HEK293T (cell line): ENCODE data around the gene FCHO2.

ENCODE experiments used
- CTCF ChIA-PET: fragments of 350-600 bp; formaldehyde crosslinking; extraction: SDS; loops from one replicate; lab custom pipeline; 2021; ENCODE audit warnings: antibody characterized with exemption, inconsistent platforms; lab: Yijun Ruan, JAX
- POLR2A ChIA-PET: fragments of 350-600 bp; formaldehyde crosslinking; extraction: SDS; loops from one replicate; lab custom pipeline; 2020; ENCODE audit warnings: antibody characterized with exemption, inconsistent platforms; lab: Yijun Ruan, JAX
- DNase-seq: peaks from one replicate; pipeline ENCODE4 v3.0.0; 2012; ENCODE audit warnings: mixed read lengths; ENCODE audit errors: extremely low spot score
- ARNT ChIP-seq: fragments of 450-650 bp; IDR thresholded peaks from 2 replicates; pipeline ENCODE4 v1.6.1; 2017; ENCODE audit warnings: mild to moderate bottlenecking
- BHLHE40 ChIP-seq: fragments of 450-650 bp; IDR thresholded peaks from 2 replicates; pipeline ENCODE4 v1.6.1; 2016; ENCODE audit warnings: mild to moderate bottlenecking, moderate library complexity, borderline replicate concordance
- CTBP1 ChIP-seq: fragments of 450-650 bp; IDR thresholded peaks from 2 replicates; pipeline ENCODE4 v1.6.1; 2016; ENCODE audit warnings: borderline replicate concordance
- ELF4 ChIP-seq: fragments of 450-650 bp; IDR thresholded peaks from 2 replicates; pipeline ENCODE4 v1.6.1; 2017; ENCODE audit warnings: antibody characterized with exemption
- FOXA1 ChIP-seq: fragments of 450-650 bp; IDR thresholded peaks from 2 replicates; pipeline ENCODE4 v1.6.1; 2016; ENCODE audit warnings: mild to moderate bottlenecking
- FOXK2 ChIP-seq: fragments of 450-650 bp; IDR thresholded peaks from 2 replicates; pipeline ENCODE4 v1.6.1; 2016; ENCODE audit warnings: mild to moderate bottlenecking
- FOXM1 ChIP-seq: fragments of 450-650 bp; IDR thresholded peaks from 2 replicates; pipeline ENCODE4 v1.6.1; 2017; ENCODE audit warnings: mild to moderate bottlenecking, borderline replicate concordance
- HDGF ChIP-seq: fragments of 450-650 bp; IDR thresholded peaks from 2 replicates; pipeline ENCODE4 v1.6.1; 2017; ENCODE audit warnings: antibody characterized with exemption, borderline replicate concordance
- L3MBTL2 ChIP-seq: fragments of 450-650 bp; conservative IDR thresholded peaks from 2 replicates; pipeline ENCODE4 v1.6.1; 2016; ENCODE audit warnings: mild to moderate bottlenecking
- LEF1 ChIP-seq: fragments of 450-650 bp; IDR thresholded peaks from 2 replicates; pipeline ENCODE4 v1.6.1; 2017; ENCODE audit warnings: mild to moderate bottlenecking, borderline replicate concordance
- NFRKB ChIP-seq: fragments of 450-650 bp; IDR thresholded peaks from 2 replicates; pipeline ENCODE4 v1.6.1; 2016; ENCODE audit warnings: mild to moderate bottlenecking, moderate library complexity
- SP1 ChIP-seq: fragments of 450-650 bp; IDR thresholded peaks from 2 replicates; pipeline ENCODE4 v1.6.1; 2017
- SUZ12 ChIP-seq: fragments of 450-650 bp; IDR thresholded peaks from 2 replicates; pipeline ENCODE4 v1.6.1; 2016; ENCODE audit warnings: mild to moderate bottlenecking
- TARDBP ChIP-seq: fragments of 450-650 bp; IDR thresholded peaks from 2 replicates; pipeline ENCODE4 v1.6.1; 2016
- ZNF384 ChIP-seq: fragments of 450-650 bp; IDR thresholded peaks from 2 replicates; pipeline ENCODE4 v1.6.1; 2016
- TF ChIP-seq, protein P1 (sequence below): fragments of 450-650 bp; IDR thresholded peaks from 2 replicates; pipeline ENCODE4 v1.6.1; 2016

Gene FCHO2

DNA sequence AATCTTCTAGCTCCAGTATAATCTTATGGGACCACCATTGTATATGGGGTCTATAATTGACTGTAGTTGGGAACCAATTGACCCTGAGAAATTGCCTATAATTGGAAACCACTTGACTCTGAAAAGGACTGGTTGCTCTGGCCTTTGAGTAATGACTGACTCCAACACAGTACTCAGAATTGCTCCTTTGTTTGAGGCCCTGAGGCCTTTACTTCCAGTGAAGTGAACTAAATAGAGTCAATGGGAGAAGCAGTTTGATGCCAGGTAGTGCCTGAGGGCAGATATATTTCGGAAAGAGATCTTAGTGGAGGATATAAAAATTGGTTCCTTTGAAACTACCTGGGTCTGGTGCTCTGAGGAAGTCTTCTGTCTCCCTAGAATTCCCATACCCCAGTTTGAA is 148.5 kb downstream of the FCHO2 start:
- TF ChIP-seq FOXM1 = no peak
- TF ChIP-seq ZNF384 = no peak
- TF ChIP-seq CTBP1 = no peak
- no peak for TF ChIP-seq LEF1
- TF ChIP-seq ARNT = no peak
- no peak for TF ChIP-seq HDGF
- no peak for TF ChIP-seq NFRKB
- TF ChIP-seq FOXK2 = no peak
- no peak for TF ChIP-seq BHLHE40
- no peak for TF ChIP-seq L3MBTL2
- TF ChIP-seq, protein P1, sequence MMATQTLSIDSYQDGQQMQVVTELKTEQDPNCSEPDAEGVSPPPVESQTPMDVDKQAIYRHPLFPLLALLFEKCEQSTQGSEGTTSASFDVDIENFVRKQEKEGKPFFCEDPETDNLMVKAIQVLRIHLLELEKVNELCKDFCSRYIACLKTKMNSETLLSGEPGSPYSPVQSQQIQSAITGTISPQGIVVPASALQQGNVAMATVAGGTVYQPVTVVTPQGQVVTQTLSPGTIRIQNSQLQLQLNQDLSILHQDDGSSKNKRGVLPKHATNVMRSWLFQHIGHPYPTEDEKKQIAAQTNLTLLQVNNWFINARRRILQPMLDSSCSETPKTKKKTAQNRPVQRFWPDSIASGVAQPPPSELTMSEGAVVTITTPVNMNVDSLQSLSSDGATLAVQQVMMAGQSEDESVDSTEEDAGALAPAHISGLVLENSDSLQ = no peak
- ChIA-PET POLR2A (interaction anchor here (1.5 kb wide), 1 partner anchor 13 kb away, joined by 4 read pairs; no protein-coding TSS in a partner anchor), CTCF (no interaction called here)
- DNase-seq = no peak

DNA sequence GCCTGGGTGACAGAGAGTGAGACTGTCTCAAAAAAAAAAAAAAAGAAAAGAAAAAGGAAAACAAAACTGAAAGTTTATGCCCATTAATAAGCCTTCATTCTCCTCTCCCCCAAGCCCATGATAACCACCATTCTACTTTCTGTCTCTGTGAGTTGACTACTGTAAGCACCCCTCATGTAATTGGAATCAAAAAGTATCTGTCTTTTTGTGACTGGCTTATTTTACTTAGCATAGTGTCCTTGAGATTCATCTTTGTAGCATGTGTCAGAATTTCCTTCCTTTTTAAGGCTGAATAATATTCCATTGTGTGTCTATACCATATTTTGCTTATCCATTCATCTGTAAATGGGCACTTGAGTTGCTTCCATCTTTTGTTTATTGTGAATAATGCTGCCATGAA is 150.5 kb downstream of the FCHO2 start:
- ChIA-PET CTCF (no interaction called here), POLR2A (no interaction called here)
- no peak for DNase-seq
- TF ChIP-seq SP1 (no peak), ZNF384 (no peak), HDGF (no peak), ARNT (no peak), NFRKB (no peak), TARDBP (no peak), L3MBTL2 (no peak), CTBP1 (no peak), FOXM1 (no peak), FOXK2 (no peak), SUZ12 (no peak), LEF1 (no peak)
- TF ChIP-seq, protein P1 = no peak

DNA sequence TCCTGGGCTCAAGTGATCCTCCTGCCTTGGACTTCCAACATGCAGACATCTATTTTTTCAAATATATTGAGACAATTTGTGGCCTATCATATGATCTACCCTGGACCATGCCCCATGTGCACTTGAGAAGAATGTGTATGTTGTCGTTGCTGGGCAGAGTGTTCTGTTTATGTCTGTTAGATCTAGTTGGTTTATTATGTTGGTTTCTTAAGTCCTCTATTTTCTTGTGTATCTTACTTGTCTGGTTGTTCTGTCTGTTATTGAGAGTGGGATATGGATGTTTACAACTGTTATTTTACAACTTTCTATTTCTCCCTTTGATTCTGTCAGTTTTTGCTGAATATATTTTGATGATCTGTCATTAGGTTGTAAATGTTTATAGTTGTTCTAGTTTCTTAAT is 154.3 kb downstream of the FCHO2 start:
- CTCF ChIA-PET = interaction anchor here (0.5 kb wide), 1 partner anchor 21 kb away, joined by 3 read pairs; no protein-coding TSS in a partner anchor

DNA sequence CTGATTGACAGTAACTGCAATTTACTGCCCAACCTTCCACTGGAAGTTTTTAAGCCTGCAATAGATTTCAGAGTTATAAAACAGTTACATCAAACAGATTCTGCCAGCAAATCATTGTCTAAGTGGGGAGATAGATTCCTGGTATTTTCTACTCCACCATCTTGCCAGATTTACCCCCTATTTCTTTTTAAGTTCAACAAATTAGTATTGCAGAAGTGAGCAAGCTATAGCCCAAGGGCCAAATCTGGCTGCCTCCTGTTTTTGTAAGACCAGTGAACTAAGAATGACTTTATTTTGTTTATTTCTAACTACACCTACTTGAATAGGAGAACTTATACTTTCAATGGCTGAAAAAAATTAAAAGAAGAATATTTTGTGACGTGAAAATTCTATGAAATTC is 155.7 kb downstream of the FCHO2 start:
- no peak for DNase-seq
- POLR2A ChIA-PET = no interaction called here
- TF ChIP-seq ZNF384 (no peak), SUZ12 (no peak), BHLHE40 (no peak), LEF1 (no peak), FOXA1 (no peak)
- TF ChIP-seq, protein P1 = no peak
- CTCF ChIA-PET = interaction anchor here (0.6 kb wide), 1 partner anchor 184 kb away, joined by 5 read pairs; no protein-coding TSS in a partner anchor

More for the DNA sequence above, 154.3 kb downstream of the FCHO2 start:
- no peak for TF ChIP-seq TARDBP
- no peak for DNase-seq
- POLR2A ChIA-PET = no interaction called here

DNA sequence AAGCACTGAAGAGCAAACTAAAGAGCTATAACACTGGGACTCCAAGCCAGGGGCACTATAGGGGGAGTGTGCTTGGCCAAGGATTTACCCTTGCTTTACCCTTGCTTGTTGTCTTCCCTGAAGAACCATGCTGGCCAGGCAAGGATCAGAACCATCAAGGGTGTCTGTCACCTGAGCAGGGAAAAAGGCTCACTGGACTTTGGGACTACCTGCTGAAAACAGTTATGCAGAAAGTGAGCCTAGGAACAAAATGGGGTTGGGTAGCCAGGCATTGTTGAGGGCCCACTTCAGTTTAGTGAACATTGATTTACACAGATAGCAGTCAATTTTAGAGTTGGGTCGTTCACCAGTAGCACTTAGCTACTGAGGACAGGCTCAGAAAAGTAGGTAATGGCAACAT is 156.5 kb downstream of the FCHO2 start:
- DNase-seq = no peak
- POLR2A ChIA-PET = no interaction called here
- TF ChIP-seq LEF1 = no peak
- TF ChIP-seq ELF4 = no peak
- no peak for TF ChIP-seq NFRKB
- TF ChIP-seq SP1 = no peak
- TF ChIP-seq, protein P1 = no peak
- no peak for TF ChIP-seq L3MBTL2
- TF ChIP-seq CTBP1 = no peak
- TF ChIP-seq BHLHE40 = no peak
- no peak for TF ChIP-seq FOXK2
- no peak for TF ChIP-seq FOXM1
- TF ChIP-seq SUZ12 = no peak
- no peak for TF ChIP-seq TARDBP
- no peak for TF ChIP-seq FOXA1
- no peak for TF ChIP-seq HDGF
- TF ChIP-seq ZNF384 = no peak
- no peak for TF ChIP-seq ARNT
- CTCF ChIA-PET = no interaction called here

DNA sequence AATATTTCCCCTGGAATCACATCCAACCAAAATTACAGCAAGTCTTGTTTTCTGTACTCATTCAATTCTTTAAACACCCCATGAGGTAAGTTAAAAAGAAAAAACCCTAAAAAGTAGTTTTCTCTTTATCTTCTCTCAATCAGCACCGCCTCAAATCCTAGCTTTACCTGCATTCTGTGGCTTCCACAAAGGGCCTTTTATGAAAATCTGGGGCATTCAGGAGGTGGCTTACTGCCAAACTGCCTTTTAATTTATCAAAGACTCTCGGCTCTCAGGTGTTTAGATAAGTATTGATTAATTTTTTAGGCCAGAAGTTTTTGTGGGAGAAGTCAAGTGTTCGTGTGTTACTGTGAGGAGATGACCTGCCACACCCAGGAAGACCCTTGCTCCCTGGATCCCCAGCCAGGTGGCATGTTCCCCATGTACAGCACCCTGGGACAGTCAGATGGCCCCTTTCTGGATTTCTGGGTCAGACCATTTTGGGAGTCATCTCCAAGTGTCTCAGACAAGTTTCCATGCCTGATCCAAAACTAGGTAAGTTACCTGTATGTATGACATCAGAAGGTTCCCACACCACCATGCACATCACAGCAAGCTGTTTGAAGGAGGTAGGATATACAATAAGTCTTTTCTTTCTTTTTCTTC is 158.3 kb downstream of the FCHO2 start:
- CTCF ChIA-PET = interaction anchor here (0.6 kb wide), 1 partner anchor 11 kb away, joined by 3 read pairs; no protein-coding TSS in a partner anchor
- no peak for DNase-seq
- POLR2A ChIA-PET = no interaction called here
- TF ChIP-seq FOXA1 = no peak
- no peak for TF ChIP-seq BHLHE40
- no peak for TF ChIP-seq NFRKB
- TF ChIP-seq ZNF384 = no peak
- no peak for TF ChIP-seq CTBP1
